Vein endothelial cell (primary cell): ENCODE results near the gene PDK2. TPM values are rescaled to one million over a fixed set of nuclear protein-coding genes. Genes with fewer than 3 reads are reported as not detected.

Experiments
- total RNA-seq: library from RNA; depleted of rRNA; stranded (reverse); fragments of >200 nt; gene quantifications from 2 replicates; pipeline ENCODE4 v1.2.3, GENCODE V29; 2012

Gene PDK2
- 15.8 and 28.7 TPM in 2 replicates for total RNA-seq

DNA sequence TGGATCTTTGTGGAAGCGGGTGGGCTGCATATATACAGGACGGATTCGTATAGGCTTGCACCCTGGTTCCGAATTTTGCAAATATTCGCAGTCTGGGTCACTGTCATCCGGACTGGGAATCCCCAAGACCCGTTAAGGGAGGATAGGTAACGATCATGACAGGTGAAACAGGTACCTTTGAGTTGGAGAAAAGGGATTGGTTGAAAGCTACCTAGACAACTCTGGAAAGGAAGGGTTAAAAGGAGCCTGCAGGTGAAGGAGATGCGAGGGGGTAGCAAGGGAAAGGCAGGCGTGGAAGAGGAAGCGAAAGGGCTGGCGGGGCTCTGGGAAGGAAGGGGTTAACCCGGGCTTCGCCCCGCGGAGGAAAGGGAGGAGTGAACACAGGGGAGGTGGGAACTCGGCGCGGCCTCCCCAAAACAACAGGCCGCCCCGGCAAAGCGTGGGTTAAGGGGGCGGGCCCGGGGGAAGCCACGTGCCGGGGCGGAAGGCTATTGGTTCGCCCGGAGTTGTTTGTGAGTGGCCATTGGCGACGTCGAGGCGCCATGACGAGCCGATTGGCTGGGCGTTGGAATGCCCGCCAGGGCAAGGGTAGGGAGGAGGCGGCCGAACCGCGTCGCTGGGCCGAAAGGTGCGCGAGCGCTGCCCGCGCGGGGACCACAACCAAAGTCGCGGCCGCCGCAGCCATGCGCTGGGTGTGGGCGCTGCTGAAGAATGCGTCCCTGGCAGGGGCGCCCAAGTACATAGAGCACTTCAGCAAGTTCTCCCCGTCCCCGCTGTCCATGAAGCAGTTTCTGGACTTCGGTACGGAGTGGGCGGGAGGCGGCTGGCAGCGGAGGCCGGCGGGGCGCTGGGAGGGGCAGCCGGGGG is at the start of gene PDK2:
PDK2 (plus strand) TSS at position 599 of the 867 bp plus-strand sequence; CDS start at position 684, 85 bp downstream.

DNA sequence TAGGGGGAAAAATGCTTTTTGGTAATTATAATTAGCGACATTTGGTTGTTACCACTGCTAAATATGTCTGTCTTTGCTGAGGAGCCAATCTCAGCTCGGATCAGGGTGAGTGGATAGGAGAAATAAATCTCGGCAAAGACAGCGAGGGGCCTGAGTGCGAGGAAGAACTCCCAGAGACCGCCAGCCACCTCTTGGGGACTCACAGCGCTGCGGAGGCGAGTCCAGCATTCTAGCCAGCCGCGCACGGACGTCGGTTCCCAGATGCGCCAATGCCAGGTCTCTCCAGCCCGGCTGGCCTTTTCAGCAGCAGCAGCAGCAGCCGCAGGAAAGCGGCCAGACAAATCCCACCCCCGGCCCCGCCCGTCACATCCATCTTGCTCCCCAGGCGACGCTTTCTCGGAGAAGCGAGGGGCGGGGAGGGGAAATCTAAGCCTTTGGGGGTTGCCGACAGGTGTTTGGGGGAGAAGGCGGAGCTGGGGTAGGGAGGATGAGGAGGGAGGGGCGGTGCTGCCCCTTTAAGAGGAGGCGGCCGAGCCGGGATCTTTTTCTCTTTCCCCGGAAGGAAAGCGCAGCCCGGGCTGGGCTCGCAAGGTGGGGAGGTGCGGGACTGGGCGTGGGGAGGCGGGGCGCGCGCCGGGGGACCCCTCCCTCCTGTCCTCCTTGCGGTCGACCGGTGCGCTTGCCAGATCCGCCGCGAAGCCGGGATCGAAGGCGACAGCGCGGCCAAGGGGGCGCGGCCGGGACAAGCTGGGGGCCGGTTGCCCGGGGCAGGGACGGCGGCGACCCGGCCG is 39.5 kb upstream of the PDK2 start, which contains the start of gene ITGA3:
ITGA3 (plus strand) TSS at position 685 of the 791 bp plus-strand sequence. CDS start 330 bp downstream, outside the sequence.

DNA sequence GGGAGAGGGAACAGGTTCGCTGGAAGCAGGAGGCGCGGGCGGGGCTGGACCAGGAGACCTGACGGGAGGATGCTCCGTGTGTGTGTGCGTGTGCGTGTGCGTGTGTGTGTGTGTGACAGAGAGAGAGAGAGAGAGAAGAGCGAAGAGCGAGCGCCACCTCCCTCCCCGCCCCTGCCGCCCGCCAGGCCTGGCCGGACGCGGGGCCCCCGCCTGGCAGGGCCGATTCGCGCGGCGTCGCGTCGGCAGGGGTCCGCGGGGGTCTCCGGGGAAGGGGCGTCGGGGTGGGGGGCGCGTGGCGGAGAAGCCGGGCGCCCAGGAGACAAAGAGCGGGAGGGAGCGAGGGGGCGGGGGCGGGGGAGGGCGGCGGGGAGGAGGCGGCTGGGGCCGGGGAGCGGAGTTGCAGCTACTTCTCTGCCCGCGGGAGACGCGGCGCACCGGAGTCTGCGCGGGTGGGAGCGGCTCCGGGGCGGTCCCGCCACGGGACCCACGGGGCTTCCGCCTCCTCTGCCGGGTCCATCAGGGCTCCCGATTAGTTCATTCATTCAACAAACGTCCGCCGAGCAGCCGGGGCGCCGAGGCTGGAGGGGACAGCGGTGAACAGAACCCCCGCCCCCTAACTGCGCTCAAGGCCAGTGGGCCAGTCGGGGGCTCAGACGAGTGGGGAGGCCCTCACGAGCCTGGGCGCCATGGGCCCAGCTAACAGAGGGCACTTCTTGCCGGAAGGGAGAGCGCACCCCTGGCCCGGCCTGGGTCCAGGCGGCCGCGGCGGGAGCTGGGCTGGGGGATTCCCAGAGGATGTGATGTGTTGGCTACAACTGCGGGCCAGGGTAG is 34.8 kb downstream of the PDK2 start, which contains the start of gene SAMD14:
SAMD14 (minus strand) TSS at position 433 of the 831 bp plus-strand sequence. CDS start 5,201 bp downstream, outside the sequence.

DNA sequence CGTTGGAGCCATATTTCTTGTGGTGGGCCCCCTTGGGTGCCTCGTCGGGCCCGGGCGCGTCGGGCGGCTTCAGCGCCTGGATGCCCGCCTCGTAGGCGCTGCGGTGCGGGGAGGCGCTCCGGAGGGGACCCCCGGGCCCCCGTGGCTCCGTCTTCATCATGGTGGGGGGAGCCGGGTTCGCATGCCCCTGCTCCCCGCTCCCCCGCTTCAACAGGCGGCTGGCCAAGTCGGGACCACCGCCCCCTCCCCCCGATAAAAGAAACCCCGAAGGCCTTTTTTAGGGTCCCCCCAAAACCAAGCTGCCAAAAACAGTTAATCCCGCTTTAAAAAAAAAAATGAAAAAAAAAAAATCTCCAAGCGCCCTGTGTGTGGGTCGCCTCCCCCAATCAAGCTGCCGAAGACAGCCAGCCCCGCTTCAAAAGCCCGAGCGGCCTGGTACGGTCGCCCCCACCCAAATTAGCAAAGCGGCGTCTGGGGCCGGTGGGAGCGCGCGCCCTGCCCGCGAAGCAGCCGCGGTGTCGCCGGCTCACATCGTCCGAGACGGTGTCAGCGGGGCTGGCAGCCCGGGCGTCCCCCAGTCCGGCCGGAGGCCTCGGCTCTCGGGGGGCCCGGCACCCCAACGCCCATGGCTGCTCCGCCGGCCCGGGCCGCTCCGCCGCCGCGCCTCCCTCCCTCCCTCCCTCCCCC is 55.3 kb downstream of the PDK2 start, which contains the start of gene PPP1R9B:
PPP1R9B (minus strand) TSS at position 324 of the 687 bp plus-strand sequence; CDS start at position 160, 164 bp downstream.

Other genes with a start within 250 kb of the PDK2 start
- not detected in 2 replicates for gene TAC4, start 247.3 kb upstream of the PDK2 start, total RNA-seq
- not detected in 2 replicates for gene DLX4, start 126.2 kb upstream of the PDK2 start, total RNA-seq
- not detected in 2 replicates for gene DLX3, start 100.1 kb upstream of the PDK2 start, total RNA-seq
- gene ITGA3, start 39.2 kb upstream of the PDK2 start, total RNA-seq, result 77.7 and 168 TPM in 2 replicates
- gene SAMD14, start 34.8 kb downstream of the PDK2 start, total RNA-seq, result 5.3 and 10.5 TPM in 2 replicates
- 33.9 and 47.0 TPM in 2 replicates for gene PPP1R9B, start 55.3 kb downstream of the PDK2 start, total RNA-seq
- gene SGCA, start 70.7 kb downstream of the PDK2 start, total RNA-seq, result not detected in 2 replicates
- 9.5 and 38.4 TPM in 2 replicates for gene COL1A1, start 106.3 kb downstream of the PDK2 start, total RNA-seq
- gene TMEM92, start 179.1 kb downstream of the PDK2 start, total RNA-seq, result under 0.01 and 0.29 TPM in 2 replicates